Measurements from ENCODE around the gene SMARCD3. TPM values are rescaled to one million over a fixed set of nuclear protein-coding genes. Genes with fewer than 3 reads are reported as not detected.

The SMARCD3 gene
- total RNA-seq, 2 experiments from 2014 or later = 4.1 to 4.8 TPM

GRCh38 chr7:151241755-151242096, 6.8 kb downstream of the SMARCD3 start:
- POLR2A ChIA-PET = interaction anchor here (0.6 to 1.2 kb wide), 2 partner anchors 14 to 235 kb away, joined by 3 read pairs; partner anchors contain the start of gene ABCF2
- ATAC-seq (no peak), DNase-seq (no peak)
- H3K4me3 Mint-ChIP-seq = no peak overlapping the region
- CTCF ChIA-PET = interaction anchor here (1.0 to 4.9 kb wide), 4 partner anchors 8 to 26 kb away, joined by 3 to 49 read pairs (median 22); partner anchors contain the start of genes ABCF2 and CHPF2
- H3K9me3 Mint-ChIP-seq (ENCODE audit: low read depth) = no peaks in the 10 kb centered on the region
- intact Hi-C loops (cut with DNase I, micrococcal nuclease) = loop anchor here in 1 of 2 experiments (10.0 kb wide), 1 partner anchor 117 kb away; no protein-coding TSS in a partner anchor
- H3K36me3 Mint-ChIP-seq (ENCODE audit: low read depth) = peaks cover 13% of the 10 kb centered on the region
- H3K27me3 Mint-ChIP-seq = peaks cover 8% of the 10 kb centered on the region
- no peak overlapping the region for H3K27ac Mint-ChIP-seq
- H3K4me1 Mint-ChIP-seq = peaks cover 25% of the 10 kb centered on the region

DNA sequence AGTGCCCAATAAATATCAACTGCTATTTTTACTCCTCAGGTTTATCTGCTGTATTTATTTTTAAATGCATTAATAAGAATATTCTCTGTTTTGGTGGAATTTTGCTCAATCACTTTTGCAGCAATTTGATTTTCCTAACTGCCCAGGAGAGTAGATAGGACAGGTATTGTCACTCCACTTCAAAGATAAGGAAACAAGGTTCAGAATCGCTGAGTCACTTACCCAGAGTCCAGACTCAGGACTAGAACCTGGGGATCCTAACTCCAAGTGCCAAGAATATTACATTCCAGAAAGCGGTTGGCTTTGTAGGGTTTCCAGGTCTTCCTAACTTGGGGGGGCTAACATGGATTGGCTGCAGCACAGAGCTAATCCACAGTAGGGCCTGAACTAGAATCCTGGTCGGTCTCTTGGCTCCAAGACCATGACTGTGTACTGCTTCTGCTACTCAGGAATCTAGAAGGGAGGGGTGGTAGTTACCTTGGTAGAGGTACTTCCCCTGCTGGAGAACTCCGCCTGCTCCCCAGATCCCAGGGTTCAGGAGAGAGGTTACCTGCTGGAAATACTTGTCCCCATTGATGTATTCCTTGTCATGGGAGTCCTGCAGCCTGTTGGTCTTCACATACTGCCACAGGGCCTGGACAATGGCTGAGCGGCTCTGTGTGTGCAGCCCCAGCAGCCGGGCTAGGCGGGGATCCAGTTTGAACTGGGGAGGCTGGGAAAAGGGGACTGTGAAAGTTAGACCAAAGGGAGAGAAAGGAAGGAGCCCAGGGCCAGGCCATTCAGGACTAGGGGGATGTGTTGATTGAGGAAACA, 7.3 kb downstream of the SMARCD3 start:
- Mint-ChIP-seq H3K4me1 (peaks cover 24% of the 10 kb centered on the region), H3K4me3 (no peak overlapping the region), H3K27me3 (peaks cover 3% of the 10 kb centered on the region), H3K9me3 (ENCODE audit: low read depth) (no peaks in the 10 kb centered on the region), H3K27ac (no peak overlapping the region), H3K36me3 (ENCODE audit: low read depth) (peaks cover 13% of the 10 kb centered on the region)
- intact Hi-C loops (cut with DNase I, micrococcal nuclease) = loop anchor here in 1 of 2 experiments (10.0 kb wide), 1 partner anchor 116 kb away; no protein-coding TSS in a partner anchor
- DNase-seq (no peak), ATAC-seq (no peak)
- CTCF ChIA-PET = interaction anchor here (1.0 kb wide), 1 partner anchor 27 kb away, joined by 3 read pairs; no protein-coding TSS in a partner anchor
- POLR2A ChIA-PET = interaction anchor here (0.6 to 1.2 kb wide), 2 partner anchors 14 to 235 kb away, joined by 3 read pairs; partner anchors contain the start of gene ABCF2

DNA sequence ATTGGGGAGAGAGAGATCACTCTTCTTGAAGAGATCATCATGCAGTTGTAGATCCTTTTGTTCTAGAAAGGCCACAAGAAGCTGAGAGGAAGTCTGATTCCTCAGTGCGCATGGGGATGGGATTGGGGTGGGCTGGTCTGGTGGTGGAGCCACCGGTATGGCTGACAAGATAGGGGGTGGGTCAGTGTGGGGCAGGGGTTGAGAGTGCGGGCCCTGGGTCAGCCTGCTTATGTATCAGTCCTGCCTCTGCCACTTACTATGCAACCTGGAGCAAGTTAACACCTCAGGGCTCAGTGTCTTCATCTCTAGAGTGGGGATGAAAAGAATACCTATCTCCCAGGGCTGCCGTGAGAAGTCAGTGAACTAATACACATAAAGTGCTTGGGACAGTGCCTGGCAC, 8.0 kb downstream of the SMARCD3 start:
- peaks cover 20% of the 10 kb centered on the region for H3K4me1 Mint-ChIP-seq
- peaks cover 16% of the 10 kb centered on the region for H3K36me3 Mint-ChIP-seq (ENCODE audit: low read depth)
- CTCF ChIA-PET = no interaction called here
- H3K4me3 Mint-ChIP-seq = no peak overlapping the region
- intact Hi-C loops (cut with DNase I, micrococcal nuclease) = loop anchor here in 1 of 2 experiments (10.0 kb wide), 1 partner anchor 116 kb away; no protein-coding TSS in a partner anchor
- H3K27ac Mint-ChIP-seq = no peak overlapping the region
- no peak for DNase-seq
- H3K27me3 Mint-ChIP-seq = no peaks in the 10 kb centered on the region
- no peaks in the 10 kb centered on the region for H3K9me3 Mint-ChIP-seq (ENCODE audit: low read depth)
- POLR2A ChIA-PET = no interaction called here
- ATAC-seq = no peak

- no peaks in the 10 kb centered on the region for H3K9me3 Mint-ChIP-seq (ENCODE audit: low read depth)
- peaks cover 19% of the 10 kb centered on the region for H3K36me3 Mint-ChIP-seq (ENCODE audit: low read depth)
- ATAC-seq (no peak), DNase-seq (no peak)
- ChIA-PET POLR2A (interaction anchor here (0.7 kb wide), 1 partner anchor 86 kb away, joined by 6 read pairs; no protein-coding TSS in a partner anchor), CTCF (no interaction called here)
- H3K27ac Mint-ChIP-seq = no peak overlapping the region
- peaks cover 20% of the 10 kb centered on the region for H3K4me1 Mint-ChIP-seq
- H3K4me3 Mint-ChIP-seq = no peak overlapping the region
- intact Hi-C loops (cut with DNase I, micrococcal nuclease) = loop anchor here in 1 of 2 experiments (10.0 kb wide), 1 partner anchor 115 kb away; no protein-coding TSS in a partner anchor
- H3K27me3 Mint-ChIP-seq = no peaks in the 10 kb centered on the region
Measured at GRCh38 chr7:151239837-151240459, 8.5 kb downstream of the SMARCD3 start.

GRCh38 chr7:151238924-151239836, 9.3 kb downstream of the SMARCD3 start:
- intact Hi-C loops (cut with DNase I, micrococcal nuclease) = no loop called here
- Mint-ChIP-seq H3K36me3 (ENCODE audit: low read depth) (peaks cover 27% of the 10 kb centered on the region), H3K27ac (peak overlapping the region; percentile 19), H3K9me3 (ENCODE audit: low read depth) (no peaks in the 10 kb centered on the region), H3K4me3 (no peak overlapping the region), H3K4me1 (peaks cover 19% of the 10 kb centered on the region), H3K27me3 (no peaks in the 10 kb centered on the region)
- no peak for DNase-seq
- ChIA-PET POLR2A (interaction anchor here (0.7 kb wide), 1 partner anchor 87 kb away, joined by 6 read pairs; no protein-coding TSS in a partner anchor), CTCF (no interaction called here)
- ATAC-seq = no peak

DNA sequence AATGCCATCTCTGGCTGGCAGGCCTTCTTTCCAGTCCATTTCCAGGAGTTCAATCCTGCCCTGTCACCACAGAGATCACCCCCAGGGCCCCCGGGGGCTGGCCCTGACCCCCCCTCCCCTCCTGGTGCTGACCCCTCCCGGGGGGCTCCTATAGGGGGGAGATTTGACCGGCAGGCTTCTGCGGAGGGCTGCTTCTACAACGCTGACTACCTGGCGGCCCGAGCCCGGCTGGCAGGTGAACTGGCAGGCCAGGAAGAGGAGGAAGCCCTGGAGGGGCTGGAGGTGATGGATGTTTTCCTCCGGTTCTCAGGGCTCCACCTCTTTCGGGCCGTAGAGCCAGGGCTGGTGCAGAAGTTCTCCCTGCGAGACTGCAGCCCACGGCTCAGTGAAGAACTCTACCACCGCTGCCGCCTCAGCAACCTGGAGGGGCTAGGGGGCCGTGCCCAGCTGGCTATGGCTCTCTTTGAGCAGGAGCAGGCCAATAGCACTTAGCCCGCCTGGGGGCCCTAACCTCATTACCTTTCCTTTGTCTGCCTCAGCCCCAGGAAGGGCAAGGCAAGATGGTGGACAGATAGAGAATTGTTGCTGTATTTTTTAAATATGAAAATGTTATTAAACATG, 10.2 kb downstream of the SMARCD3 start:
- ChIA-PET POLR2A (no interaction called here), CTCF (no interaction called here)
- no peak for ATAC-seq
- Mint-ChIP-seq H3K4me3 (no peak overlapping the region), H3K27ac (no peak overlapping the region), H3K27me3 (no peaks in the 10 kb centered on the region), H3K4me1 (peaks cover 18% of the 10 kb centered on the region), H3K36me3 (ENCODE audit: low read depth) (peaks cover 30% of the 10 kb centered on the region), H3K9me3 (ENCODE audit: low read depth) (no peaks in the 10 kb centered on the region)
- intact Hi-C loops (cut with DNase I, micrococcal nuclease) = no loop called here
- no peak for DNase-seq

GRCh38 chr7:151237244-151238189, 11.0 kb downstream of the SMARCD3 start:
- DNase-seq (no peak), ATAC-seq (no peak)
- intact Hi-C loops (cut with DNase I, micrococcal nuclease) = no loop called here
- ChIA-PET POLR2A (no interaction called here), CTCF (interaction anchor here (1.3 to 1.7 kb wide), 3 partner anchors 8 to 10 kb away, joined by 4 to 5 read pairs (median 5); partner anchors contain the start of gene ABCF2)
- Mint-ChIP-seq H3K4me1 (peaks cover 16% of the 10 kb centered on the region), H3K9me3 (ENCODE audit: low read depth) (no peaks in the 10 kb centered on the region), H3K27me3 (no peaks in the 10 kb centered on the region), H3K36me3 (ENCODE audit: low read depth) (peaks cover 35% of the 10 kb centered on the region), H3K27ac (no peak overlapping the region), H3K4me3 (no peak overlapping the region)

DNA sequence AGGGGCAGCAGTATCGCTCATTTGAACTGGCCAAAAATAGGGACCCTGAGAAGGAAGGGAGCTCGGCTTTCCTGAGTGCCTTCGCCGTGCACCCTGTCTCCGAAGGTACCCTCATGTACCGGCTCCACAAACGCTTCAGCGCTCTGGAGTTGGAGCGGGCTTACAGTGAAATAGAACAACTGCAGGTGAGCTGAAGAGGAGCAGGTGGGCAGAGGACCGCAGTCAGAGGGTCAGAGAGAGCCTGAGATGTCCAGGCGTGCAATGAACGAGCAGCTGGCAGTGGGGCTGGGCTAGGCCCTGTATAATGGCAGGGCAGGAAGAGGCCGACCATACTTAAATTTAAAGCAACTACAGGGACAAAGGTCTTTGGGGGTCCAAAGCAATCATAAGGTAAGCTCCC, 12.1 kb downstream of the SMARCD3 start:
- Mint-ChIP-seq H3K36me3 (ENCODE audit: low read depth) (peaks cover 35% of the 10 kb centered on the region), H3K27me3 (no peaks in the 10 kb centered on the region), H3K4me3 (no peak overlapping the region), H3K27ac (no peak overlapping the region), H3K9me3 (ENCODE audit: low read depth) (no peaks in the 10 kb centered on the region), H3K4me1 (peaks cover 24% of the 10 kb centered on the region)
- intact Hi-C loops (cut with DNase I, micrococcal nuclease) = no loop called here
- ChIA-PET CTCF (interaction anchor here (0.6 to 1.7 kb wide), 5 partner anchors 9 to 96 kb away, joined by 3 to 5 read pairs (median 5); partner anchors contain the start of gene ABCF2), POLR2A (interaction anchor here (0.9 kb wide), 1 partner anchor 9 kb away, joined by 3 read pairs; the partner anchor contains the start of gene ABCF2)
- ATAC-seq = no peak
- DNase-seq = no peak

DNA sequence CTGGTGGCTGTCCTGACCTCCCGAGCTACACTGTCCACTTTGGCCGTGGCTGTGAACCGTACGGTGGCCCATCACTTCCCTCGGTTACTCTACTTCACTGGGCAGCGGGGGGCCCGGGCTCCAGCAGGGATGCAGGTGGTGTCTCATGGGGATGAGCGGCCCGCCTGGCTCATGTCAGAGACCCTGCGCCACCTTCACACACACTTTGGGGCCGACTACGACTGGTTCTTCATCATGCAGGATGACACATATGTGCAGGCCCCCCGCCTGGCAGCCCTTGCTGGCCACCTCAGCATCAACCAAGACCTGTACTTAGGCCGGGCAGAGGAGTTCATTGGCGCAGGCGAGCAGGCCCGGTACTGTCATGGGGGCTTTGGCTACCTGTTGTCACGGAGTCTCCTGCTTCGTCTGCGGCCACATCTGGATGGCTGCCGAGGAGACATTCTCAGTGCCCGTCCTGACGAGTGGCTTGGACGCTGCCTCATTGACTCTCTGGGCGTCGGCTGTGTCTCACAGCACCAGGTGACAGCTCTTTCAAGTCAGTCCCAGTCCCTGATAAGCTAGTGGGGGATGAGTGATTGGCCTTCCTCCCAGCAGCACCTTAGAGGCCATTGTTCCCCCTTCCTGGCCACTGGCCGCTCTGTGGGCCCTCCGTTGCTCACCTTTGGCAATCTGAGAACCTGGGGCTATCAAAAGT, 13.3 kb downstream of the SMARCD3 start:
- ChIA-PET CTCF (interaction anchor here (1.3 to 3.8 kb wide), 2 partner anchors 8 to 11 kb away, joined by 6 to 41 read pairs; no protein-coding TSS in a partner anchor), POLR2A (interaction anchor here (1.5 kb wide), 1 partner anchor 8 kb away, joined by 4 read pairs; no protein-coding TSS in a partner anchor)
- intact Hi-C loops (cut with DNase I, micrococcal nuclease) = no loop called here
- H3K9me3 Mint-ChIP-seq (ENCODE audit: low read depth) = no peaks in the 10 kb centered on the region
- H3K27me3 Mint-ChIP-seq = no peaks in the 10 kb centered on the region
- peaks cover 32% of the 10 kb centered on the region for H3K36me3 Mint-ChIP-seq (ENCODE audit: low read depth)
- H3K27ac Mint-ChIP-seq = no peak overlapping the region
- ATAC-seq = no peak
- no peak for DNase-seq
- H3K4me3 Mint-ChIP-seq = peak overlapping the region; percentile 21
- peaks cover 27% of the 10 kb centered on the region for H3K4me1 Mint-ChIP-seq
